Choroid plexus epithelial cell (primary cell): ENCODE data around the gene ATXN2.
"Not testable (repeated sequence)": the region's sequence is repeated elsewhere in the genome, so short reads cannot be mapped to it uniquely, and the experiment has no call there.

ENCODE experiments used
- DNase-seq: peaks from one replicate; pipeline ENCODE4 v3.0.0-alpha.2; 2010; ENCODE audit warnings: low read depth
- H3K4me3 ChIP-seq: 2 replicates; pipeline ENCODE4 v1.5.1; 2011; ENCODE audit warnings: low read depth, mild to moderate bottlenecking, control low read depth, low read length, moderate library complexity
- CTCF ChIP-seq: conservative IDR thresholded peaks from 2 replicates; pipeline ENCODE4 v1.5.1; 2011; ENCODE audit warnings: low read depth, mild to moderate bottlenecking, control low read depth, inconsistent platforms, low read length, moderate library complexity

Gene ATXN2

DNA sequence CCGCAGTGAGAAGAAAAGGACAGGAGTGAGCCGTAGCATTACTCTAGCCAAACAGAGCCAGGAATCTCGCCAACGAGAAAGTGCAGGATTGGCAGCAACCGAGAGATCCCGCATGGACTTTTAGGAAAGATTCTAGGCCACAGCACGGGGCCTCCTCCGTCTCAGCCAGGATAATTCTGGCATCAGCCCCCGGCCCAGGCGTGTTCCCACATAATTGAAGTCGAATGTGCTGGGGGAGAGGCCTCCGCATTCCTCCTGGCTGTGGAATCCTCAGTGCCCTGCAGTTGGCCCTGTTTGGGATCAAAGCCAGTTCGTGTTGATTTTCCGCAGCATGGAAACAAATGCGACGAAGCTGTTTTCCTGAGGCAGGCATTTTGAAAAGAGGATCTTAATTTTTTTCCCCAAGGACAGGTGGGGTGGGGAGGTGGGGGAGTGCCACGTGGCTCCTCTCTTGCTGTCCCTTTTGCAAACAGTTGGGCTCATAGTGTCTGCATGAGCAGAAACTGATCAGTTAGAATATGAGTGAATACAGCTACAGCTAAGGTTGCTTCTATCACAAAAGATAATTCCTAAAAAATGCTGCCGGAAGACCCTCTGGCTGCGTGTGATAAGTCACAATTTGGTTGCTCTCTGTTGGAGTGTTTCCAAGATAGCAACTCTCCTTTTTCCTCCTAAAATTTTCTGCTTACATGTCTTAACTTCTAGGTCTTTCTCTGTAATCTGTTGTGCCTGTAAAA is 37.3 kb upstream of the ATXN2 start:
- peak; percentile 70 for DNase-seq
- peak overlapping the region; percentile 22 for H3K4me3 ChIP-seq
- TF ChIP-seq CTCF: no peak

DNA sequence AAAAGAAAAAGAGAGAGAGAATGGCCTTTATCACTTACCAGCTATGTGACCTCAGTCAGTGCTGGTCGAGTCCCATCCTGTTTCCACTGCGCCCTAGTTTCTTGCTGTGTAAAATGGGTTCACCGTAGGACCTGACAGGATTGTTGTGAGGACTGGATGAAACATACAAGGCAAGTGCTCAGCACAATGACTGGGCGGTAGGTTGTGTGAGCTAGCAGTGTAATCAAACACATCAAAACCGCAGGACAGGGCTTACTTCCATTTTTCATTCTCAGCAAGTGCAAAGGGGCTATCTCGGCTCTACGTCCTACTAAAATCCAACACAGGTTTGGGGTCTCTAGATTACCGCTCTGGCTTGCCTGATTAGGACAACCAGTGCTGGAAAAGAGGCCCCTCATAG is 36.4 kb upstream of the ATXN2 start:
- no peak for TF ChIP-seq CTCF
- DNase-seq: peak; percentile 49
- H3K4me3 ChIP-seq: no peak overlapping the region

DNA sequence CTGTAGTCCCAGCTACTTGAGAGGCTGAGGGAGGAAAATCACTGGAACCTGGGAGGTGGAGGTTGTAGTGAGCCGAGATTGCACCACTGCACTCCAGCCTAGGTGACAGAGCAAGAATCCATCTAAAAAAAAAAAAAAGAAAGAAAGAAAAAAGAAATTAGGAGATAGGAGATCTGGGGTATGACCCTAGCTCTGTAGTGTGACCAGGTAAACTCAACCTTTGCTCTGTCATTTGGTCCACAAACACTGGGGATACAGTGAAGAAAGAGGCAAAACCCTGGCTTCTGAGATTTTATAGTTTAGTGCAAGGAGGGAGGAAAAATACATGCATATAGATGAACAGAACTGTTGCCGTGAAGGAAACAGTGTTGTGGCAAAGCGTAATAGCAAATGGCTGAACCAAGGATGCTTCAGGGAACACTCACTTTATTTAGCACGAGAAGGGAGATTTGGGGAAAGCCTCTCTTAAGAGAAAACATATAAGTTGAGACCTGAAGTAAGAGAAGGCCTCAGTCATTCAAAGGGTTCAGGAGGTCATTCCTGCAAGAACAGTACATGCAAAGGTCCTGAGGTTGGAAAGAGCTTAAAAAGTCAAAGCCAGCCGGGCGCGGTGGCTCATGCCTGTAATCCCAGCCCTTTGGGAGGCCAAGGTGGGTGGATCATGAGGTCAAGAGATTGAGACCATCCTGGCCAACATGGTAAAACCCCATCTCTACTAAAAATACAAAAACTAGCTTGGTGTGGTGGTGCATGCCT is 29.6 kb upstream of the ATXN2 start:
- no peak for DNase-seq
- no peak overlapping the region for H3K4me3 ChIP-seq
- TF ChIP-seq CTCF: no peak

- TF ChIP-seq CTCF: no peak
- no peak for DNase-seq
- H3K4me3 ChIP-seq: no peak overlapping the region
Measured at GRCh38 chr12:111626230-111626629, 27.1 kb upstream of the ATXN2 start.

DNA sequence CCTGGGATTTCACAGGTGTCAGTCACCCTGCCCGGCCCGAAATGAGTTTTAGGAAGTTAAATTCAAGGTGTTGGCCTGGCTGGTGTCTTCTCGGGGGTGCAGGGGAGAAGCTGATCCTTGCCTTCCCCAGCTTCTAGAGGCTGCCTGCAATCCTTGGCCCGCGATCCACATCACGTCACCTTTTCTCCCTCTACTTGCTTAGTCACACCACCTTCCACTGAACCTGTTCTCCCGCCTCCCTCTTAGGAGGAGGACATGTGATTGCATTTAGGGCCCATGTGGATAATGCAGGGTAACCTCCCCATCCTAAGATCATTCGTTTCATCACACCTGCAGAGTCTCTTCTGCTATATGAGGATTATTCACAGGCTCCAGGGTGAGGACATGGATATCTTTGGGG is 25.4 kb upstream of the ATXN2 start:
- H3K4me3 ChIP-seq: no peak overlapping the region
- no peak for TF ChIP-seq CTCF
- DNase-seq: no peak

GRCh38 chr12:111617841-111618240 is 18.7 kb upstream of the ATXN2 start:
- not testable (repeated sequence) for H3K4me3 ChIP-seq, DNase-seq

GRCh38 chr12:111616177-111616623 is 17.1 kb upstream of the ATXN2 start:
- no peak for TF ChIP-seq CTCF
- H3K4me3 ChIP-seq: no peak overlapping the region
- peak; percentile 63 for DNase-seq
